PC-3 (cell line): ENCODE results near the gene SLMAP. TPM values are rescaled to one million over a fixed set of nuclear protein-coding genes. Genes with fewer than 3 reads are reported as not detected.
A peak's percentile ranks its signal among the peaks of the same experiment; 100 is the strongest.

ENCODE experiments used
- ATAC-seq: fragments of 200-7000 bp; cut with Tn5 transposase; 2 replicates; pipeline ENCODE4 v1.9.1; 2020; ENCODE audit warnings: mild to moderate bottlenecking, moderate library complexity
- BruUV-seq: library from RNA; stranded (reverse); fragments of 400-500 nt; replicated peaks from 2 replicates; lab custom pipeline; 2021; lab: Mats Ljungman, UMichigan
- CTCF ChIA-PET: fragments of 300-600 bp; sonication (Branson Sonifier 250); formaldehyde crosslinking; loops from one replicate; lab custom pipeline; 2022; ENCODE audit warnings: antibody characterized with exemption; lab: Charles Lee
- POLR2A ChIA-PET: fragments of 300-600 bp; sonication (Branson Sonifier 250); formaldehyde crosslinking; loops from one replicate; lab custom pipeline; 2022; ENCODE audit warnings: antibody characterized with exemption; ENCODE audit not compliant: unreplicated experiment; lab: Charles Lee
- DNase-seq: peaks from one replicate; pipeline ENCODE4 v3.0.0-alpha.2; 2015
- H2AFZ ChIP-seq: fragments of 300-600 bp; sonication (generic); 2 replicates; pipeline ENCODE4 v1.6.0; 2016; ENCODE audit warnings: antibody characterized with exemption, low read length
- H3F3A ChIP-seq: fragments of 300-600 bp; sonication (generic); one replicate; pipeline ENCODE4 v1.6.0; 2017; ENCODE audit warnings: antibody characterized with exemption, low read length, control low read depth, mild to moderate bottlenecking; ENCODE audit not compliant: unreplicated experiment
- H3K27ac ChIP-seq: fragments of 300-600 bp; sonication (generic); 2 replicates; pipeline ENCODE4 v1.5.1; 2016; ENCODE audit warnings: mild to moderate bottlenecking, low read length
- H3K27me3 ChIP-seq: fragments of 300-600 bp; sonication (generic); 2 replicates; pipeline ENCODE4 v1.6.1; 2016; ENCODE audit warnings: low read length, mixed read lengths
- H3K36me3 ChIP-seq: fragments of 300-600 bp; sonication (generic); 2 replicates; pipeline ENCODE4 v1.6.1; 2016; ENCODE audit warnings: low read depth, mixed run types, low read length, mixed read lengths
- H3K4me1 ChIP-seq: fragments of 300-600 bp; sonication (generic); 2 replicates; pipeline ENCODE4 v1.5.1; 2016; ENCODE audit warnings: low read length; ENCODE audit not compliant: insufficient read depth
- H3K4me2 ChIP-seq: fragments of 300-600 bp; sonication (generic); 2 replicates; pipeline ENCODE4 v1.6.0; 2016; ENCODE audit warnings: low read length
- H3K4me3 ChIP-seq: fragments of 300-600 bp; sonication (generic); 2 replicates; pipeline ENCODE4 v1.5.1; 2016; ENCODE audit warnings: mild to moderate bottlenecking, low read length, mixed read lengths
- H3K79me2 ChIP-seq: fragments of 300-600 bp; sonication (generic); 2 replicates; pipeline ENCODE4 v1.6.1; 2017; ENCODE audit warnings: low read length, mixed read lengths
- H3K9ac ChIP-seq: fragments of 300-600 bp; sonication (generic); 2 replicates; pipeline ENCODE4 v1.6.0; 2016; ENCODE audit warnings: mild to moderate bottlenecking, low read length
- H3K9me2 ChIP-seq: fragments of 300-600 bp; sonication (generic); replicated peaks from 2 replicates; pipeline ENCODE4 v1.6.1; 2016; ENCODE audit warnings: mixed run types, low read length, mixed read lengths
- H3K9me3 ChIP-seq: fragments of 300-600 bp; sonication (generic); 2 replicates; pipeline ENCODE4 v1.6.1; 2016; ENCODE audit warnings: low read length, mixed read lengths
- H4K20me1 ChIP-seq: fragments of 300-600 bp; sonication (generic); 2 replicates; pipeline ENCODE4 v1.6.1; 2016; ENCODE audit warnings: low read length, mixed read lengths
- EZH2 ChIP-seq: fragments of 300-600 bp; sonication (generic); IDR thresholded peaks from one replicate; pipeline ENCODE4 v1.6.1; 2017; ENCODE audit warnings: antibody characterized with exemption, mild to moderate bottlenecking, low read length; ENCODE audit not compliant: unreplicated experiment
- EZH2phosphoT487 ChIP-seq: fragments of 300-600 bp; sonication (generic); IDR thresholded peaks from 2 replicates; pipeline ENCODE4 v1.6.1; 2018; ENCODE audit warnings: mild to moderate bottlenecking, antibody characterized with exemption, low read length, borderline replicate concordance
- intact Hi-C: fragments of 100-400 bp; cut with micrococcal nuclease; formaldehyde crosslinking; loops from 2 replicates; pipeline ENCODE4 v1.9.0; 2023
- total RNA-seq: library from RNA; depleted of rRNA; stranded (reverse); fragments of >200 nt; gene quantifications from 2 replicates; pipeline ENCODE4 v1.2.3, GENCODE V29; 2014
- TF ChIP-seq, protein P1 (sequence below): fragments of 300-600 bp; sonication (generic); conservative IDR thresholded peaks from 2 replicates; pipeline ENCODE4 v1.5.1; 2017; ENCODE audit warnings: antibody characterized with exemption, low read depth, mild to moderate bottlenecking, low read length

The SLMAP gene
- total RNA-seq, 1 experiment from 2014 or later, result 60.0 TPM

GRCh38 chr3:57951066-57951882 is 195.2 kb downstream of the SLMAP start:
- ATAC-seq (peak; percentile 74), DNase-seq (peak; percentile 76)
- BruUV-seq, result no TSS peak
- POLR2A ChIA-PET, result no interaction called here
- Histone ChIP-seq H3F3A (peaks cover under 1% of the 10 kb centered on the region), H3K9me2 (no peaks in the 10 kb centered on the region), H3K4me1 (peaks cover 29% of the 10 kb centered on the region), H3K27me3 (no peaks in the 10 kb centered on the region), H4K20me1 (no peaks in the 10 kb centered on the region), H2AFZ (peak overlapping the region; percentile 62), H3K4me2 (peak overlapping the region; percentile 67), H3K27ac (peak overlapping the region; percentile 53), H3K79me2 (no peaks in the 10 kb centered on the region), H3K4me3 (no peak overlapping the region), H3K9ac (peak overlapping the region; percentile 25; the same call in 1 of the 2 replicates), H3K9me3 (no peaks in the 10 kb centered on the region), H3K36me3 (no peaks in the 10 kb centered on the region)
- TF ChIP-seq EZH2, result no peak
- TF ChIP-seq, protein P1, sequence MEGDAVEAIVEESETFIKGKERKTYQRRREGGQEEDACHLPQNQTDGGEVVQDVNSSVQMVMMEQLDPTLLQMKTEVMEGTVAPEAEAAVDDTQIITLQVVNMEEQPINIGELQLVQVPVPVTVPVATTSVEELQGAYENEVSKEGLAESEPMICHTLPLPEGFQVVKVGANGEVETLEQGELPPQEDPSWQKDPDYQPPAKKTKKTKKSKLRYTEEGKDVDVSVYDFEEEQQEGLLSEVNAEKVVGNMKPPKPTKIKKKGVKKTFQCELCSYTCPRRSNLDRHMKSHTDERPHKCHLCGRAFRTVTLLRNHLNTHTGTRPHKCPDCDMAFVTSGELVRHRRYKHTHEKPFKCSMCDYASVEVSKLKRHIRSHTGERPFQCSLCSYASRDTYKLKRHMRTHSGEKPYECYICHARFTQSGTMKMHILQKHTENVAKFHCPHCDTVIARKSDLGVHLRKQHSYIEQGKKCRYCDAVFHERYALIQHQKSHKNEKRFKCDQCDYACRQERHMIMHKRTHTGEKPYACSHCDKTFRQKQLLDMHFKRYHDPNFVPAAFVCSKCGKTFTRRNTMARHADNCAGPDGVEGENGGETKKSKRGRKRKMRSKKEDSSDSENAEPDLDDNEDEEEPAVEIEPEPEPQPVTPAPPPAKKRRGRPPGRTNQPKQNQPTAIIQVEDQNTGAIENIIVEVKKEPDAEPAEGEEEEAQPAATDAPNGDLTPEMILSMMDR, result no peak
- TF ChIP-seq EZH2phosphoT487, result no peak
- CTCF ChIA-PET, result interaction anchor here (0.6 kb wide), 1 partner anchor 214 kb away, joined by 3 read pairs; no protein-coding TSS in a partner anchor
- intact Hi-C loops, result loop anchor here (5.0 kb wide), 1 partner anchor 226 kb away; no protein-coding TSS in a partner anchor

DNA sequence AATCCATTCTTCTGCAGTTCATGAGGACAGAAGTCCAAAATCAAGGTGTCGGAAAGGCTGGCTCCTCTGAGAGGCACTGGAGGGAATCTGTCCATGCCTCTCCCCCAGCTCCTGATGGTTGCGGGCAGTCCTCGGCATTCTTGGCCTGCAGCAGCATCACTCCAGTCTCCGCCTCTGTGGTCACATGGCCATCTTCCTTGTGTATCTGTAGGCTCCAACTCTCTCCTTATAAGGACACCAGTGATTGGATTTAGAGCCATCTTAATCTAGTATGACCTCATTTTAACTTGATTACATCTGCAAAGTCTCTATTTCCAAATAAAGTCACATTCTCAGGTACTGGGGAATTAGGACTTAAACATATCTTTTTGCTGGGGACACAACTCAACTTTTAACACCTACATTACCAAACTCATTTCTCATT is 196.1 kb downstream of the SLMAP start:
- no TSS peak for BruUV-seq
- intact Hi-C loops, result loop anchor here (5.0 kb wide), 1 partner anchor 225 kb away; no protein-coding TSS in a partner anchor
- H3K27ac ChIP-seq, result no peak overlapping the region
- DNase-seq (peak; percentile 21), ATAC-seq (no peak)
- H3K36me3 ChIP-seq, result no peaks in the 10 kb centered on the region
- H3F3A ChIP-seq, result peaks cover 5% of the 10 kb centered on the region
- POLR2A ChIA-PET, result no interaction called here
- no peaks in the 10 kb centered on the region for H3K9me2 ChIP-seq
- no peak overlapping the region for H3K4me2 ChIP-seq
- H4K20me1 ChIP-seq, result no peaks in the 10 kb centered on the region
- CTCF ChIA-PET, result no interaction called here
- TF ChIP-seq EZH2phosphoT487 (no peak), EZH2 (no peak)
- TF ChIP-seq, protein P1, result no peak
- no peaks in the 10 kb centered on the region for H3K79me2 ChIP-seq
- H3K9ac ChIP-seq, result no peak overlapping the region
- no peaks in the 10 kb centered on the region for H3K27me3 ChIP-seq
- no peak overlapping the region for H2AFZ ChIP-seq
- no peaks in the 10 kb centered on the region for H3K9me3 ChIP-seq
- no peak overlapping the region for H3K4me3 ChIP-seq
- H3K4me1 ChIP-seq, result peaks cover 38% of the 10 kb centered on the region

GRCh38 chr3:57952651-57953050 is 196.5 kb downstream of the SLMAP start:
- Histone ChIP-seq H3K9ac (no peak overlapping the region), H3K79me2 (no peaks in the 10 kb centered on the region), H3K36me3 (no peaks in the 10 kb centered on the region), H3F3A (peaks cover 5% of the 10 kb centered on the region), H3K27ac (no peak overlapping the region), H3K9me3 (no peaks in the 10 kb centered on the region), H2AFZ (no peak overlapping the region), H3K27me3 (no peaks in the 10 kb centered on the region), H3K4me2 (no peak overlapping the region), H3K9me2 (no peaks in the 10 kb centered on the region), H3K4me1 (peaks cover 39% of the 10 kb centered on the region), H3K4me3 (no peak overlapping the region), H4K20me1 (no peaks in the 10 kb centered on the region)
- ATAC-seq, result no peak
- no peak for TF ChIP-seq EZH2phosphoT487
- TF ChIP-seq, protein P1, result no peak
- TF ChIP-seq EZH2, result no peak
- no peak for DNase-seq
- POLR2A ChIA-PET, result no interaction called here
- CTCF ChIA-PET, result no interaction called here
- no TSS peak for BruUV-seq
- intact Hi-C loops, result loop anchor here (5.0 kb wide), 1 partner anchor 225 kb away; no protein-coding TSS in a partner anchor
